ENCODE measurements around the gene MYO19.
"Not testable (repeated sequence)": the region's sequence is repeated elsewhere in the genome, so short reads cannot be mapped to it uniquely, and the experiment has no call there.

The MYO19 gene

GRCh38 chr17:36469733-36470132 is 64.9 kb downstream of the MYO19 start:
- Histone ChIP-seq H3K9me3 (ENCODE audit: control insufficient read depth in 1 of 2, low read length in 2 of 2) (no peaks in the 10 kb centered on the region), H3K9ac (ENCODE audit: low read depth in 1 of 2, low read length in 2 of 2) (no peak overlapping the region), H3K36me3 (ENCODE audit: control insufficient read depth in 1 of 2, insufficient read depth in 2 of 2, low read length in 2 of 2) (no peaks in the 10 kb centered on the region), H3K4me3 (ENCODE audit: low read depth in 1 of 2, low read length in 2 of 2) (no peak overlapping the region), H3K4me1 (ENCODE audit: control insufficient read depth in 1 of 2, insufficient read depth in 2 of 2, low read length in 2 of 2) (no peaks in the 10 kb centered on the region), H3K27me3 (ENCODE audit: control insufficient read depth in 1 of 2, insufficient read depth in 2 of 2, low read length in 2 of 2) (peaks cover 3 to 16% of the 10 kb centered on the region in 2 donors), H3K27ac (ENCODE audit: low read depth, low read length) (no peak overlapping the region)

DNA sequence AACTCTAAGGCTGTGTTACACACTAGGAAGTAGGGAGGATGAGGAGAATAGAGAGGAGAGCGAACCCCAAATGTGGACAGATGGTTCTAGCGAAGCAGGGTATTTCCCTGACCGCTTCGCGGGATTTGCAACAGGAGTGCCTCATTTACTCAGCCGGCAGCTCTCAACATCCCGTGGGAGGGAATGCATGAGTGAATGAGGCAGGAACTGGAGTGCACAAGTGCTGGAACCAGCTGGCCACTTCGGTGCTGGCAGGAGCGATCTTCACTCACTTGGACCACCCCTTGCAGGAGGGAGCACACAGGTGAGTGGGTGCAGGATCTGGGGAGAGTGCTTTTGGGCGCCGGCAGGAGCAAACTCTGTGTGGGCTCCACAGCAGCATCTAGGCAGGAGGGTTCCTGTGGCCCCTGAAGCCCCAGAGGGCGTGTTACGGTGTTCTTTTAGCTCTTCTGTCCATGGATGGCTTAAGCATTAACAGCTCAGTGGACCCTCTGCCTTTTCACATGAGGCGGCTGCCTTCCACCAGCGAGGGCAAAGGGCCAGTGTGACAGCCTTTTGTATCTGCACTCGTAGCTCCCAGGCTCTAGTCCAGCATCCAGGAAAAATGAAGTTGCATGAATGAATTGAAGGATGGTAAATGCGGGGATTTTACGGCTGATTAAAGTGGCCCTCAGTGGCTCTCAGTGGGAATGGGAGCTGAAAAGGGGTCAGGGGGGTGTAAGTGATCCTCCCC is 65.6 kb downstream of the MYO19 start:
- Histone ChIP-seq H3K9me3 (ENCODE audit: control insufficient read depth in 1 of 2, low read length in 2 of 2) (no peaks in the 10 kb centered on the region), H3K4me3 (ENCODE audit: low read depth in 1 of 2, low read length in 2 of 2) (no peak overlapping the region), H3K27ac (ENCODE audit: low read depth, low read length) (no peak overlapping the region), H3K27me3 (ENCODE audit: control insufficient read depth in 1 of 2, insufficient read depth in 2 of 2, low read length in 2 of 2) (peaks cover 3 to 21% of the 10 kb centered on the region in 2 donors), H3K36me3 (ENCODE audit: control insufficient read depth in 1 of 2, insufficient read depth in 2 of 2, low read length in 2 of 2) (no peaks in the 10 kb centered on the region), H3K4me1 (ENCODE audit: control insufficient read depth in 1 of 2, insufficient read depth in 2 of 2, low read length in 2 of 2) (no peaks in the 10 kb centered on the region), H3K9ac (ENCODE audit: low read depth in 1 of 2, low read length in 2 of 2) (no peak overlapping the region)

DNA sequence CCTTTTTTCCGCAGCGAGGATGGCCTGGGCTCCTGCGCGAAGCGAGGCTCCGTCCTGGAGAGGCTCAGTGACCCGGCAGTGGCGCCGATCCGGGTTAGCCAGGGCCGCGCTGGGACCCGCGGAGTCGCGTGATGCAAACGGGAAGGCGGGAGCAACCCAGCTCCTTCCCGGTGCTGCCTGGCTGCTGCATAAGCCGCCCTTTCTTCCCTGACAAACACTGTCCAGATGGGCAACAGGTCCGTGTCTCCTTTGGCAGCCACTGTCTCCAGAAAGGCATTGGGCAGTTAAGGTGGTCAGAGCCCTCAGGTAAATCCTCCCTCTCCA is 69.9 kb downstream of the MYO19 start:
- Histone ChIP-seq H3K27ac (ENCODE audit: low read depth, low read length) (no peak overlapping the region), H3K4me3 (ENCODE audit: low read depth in 1 of 2, low read length in 2 of 2) (no peak overlapping the region), H3K36me3 (ENCODE audit: control insufficient read depth in 1 of 2, insufficient read depth in 2 of 2, low read length in 2 of 2) (no peaks in the 10 kb centered on the region), H3K9me3 (ENCODE audit: control insufficient read depth in 1 of 2, low read length in 2 of 2) (no peaks in the 10 kb centered on the region), H3K27me3 (ENCODE audit: control insufficient read depth in 1 of 2, insufficient read depth in 2 of 2, low read length in 2 of 2) (peaks cover 3 to 27% of the 10 kb centered on the region in 2 donors), H3K4me1 (ENCODE audit: control insufficient read depth in 1 of 2, insufficient read depth in 2 of 2, low read length in 2 of 2) (no peaks in the 10 kb centered on the region), H3K9ac (ENCODE audit: low read depth in 1 of 2, low read length in 2 of 2) (no peak overlapping the region)

GRCh38 chr17:36463916-36464764 is 70.5 kb downstream of the MYO19 start:
- Histone ChIP-seq H3K36me3 (ENCODE audit: control insufficient read depth in 1 of 2, insufficient read depth in 2 of 2, low read length in 2 of 2) (no peaks in the 10 kb centered on the region), H3K9ac (ENCODE audit: low read depth in 1 of 2, low read length in 2 of 2) (no peak overlapping the region), H3K4me3 (ENCODE audit: low read depth in 1 of 2, low read length in 2 of 2) (no peak overlapping the region), H3K27ac (ENCODE audit: low read depth, low read length) (no peak overlapping the region), H3K27me3 (ENCODE audit: control insufficient read depth in 1 of 2, insufficient read depth in 2 of 2, low read length in 2 of 2) (peaks cover 3 to 26% of the 10 kb centered on the region in 2 donors), H3K9me3 (ENCODE audit: control insufficient read depth in 1 of 2, low read length in 2 of 2) (no peaks in the 10 kb centered on the region), H3K4me1 (ENCODE audit: control insufficient read depth in 1 of 2, insufficient read depth in 2 of 2, low read length in 2 of 2) (no peaks in the 10 kb centered on the region)

DNA sequence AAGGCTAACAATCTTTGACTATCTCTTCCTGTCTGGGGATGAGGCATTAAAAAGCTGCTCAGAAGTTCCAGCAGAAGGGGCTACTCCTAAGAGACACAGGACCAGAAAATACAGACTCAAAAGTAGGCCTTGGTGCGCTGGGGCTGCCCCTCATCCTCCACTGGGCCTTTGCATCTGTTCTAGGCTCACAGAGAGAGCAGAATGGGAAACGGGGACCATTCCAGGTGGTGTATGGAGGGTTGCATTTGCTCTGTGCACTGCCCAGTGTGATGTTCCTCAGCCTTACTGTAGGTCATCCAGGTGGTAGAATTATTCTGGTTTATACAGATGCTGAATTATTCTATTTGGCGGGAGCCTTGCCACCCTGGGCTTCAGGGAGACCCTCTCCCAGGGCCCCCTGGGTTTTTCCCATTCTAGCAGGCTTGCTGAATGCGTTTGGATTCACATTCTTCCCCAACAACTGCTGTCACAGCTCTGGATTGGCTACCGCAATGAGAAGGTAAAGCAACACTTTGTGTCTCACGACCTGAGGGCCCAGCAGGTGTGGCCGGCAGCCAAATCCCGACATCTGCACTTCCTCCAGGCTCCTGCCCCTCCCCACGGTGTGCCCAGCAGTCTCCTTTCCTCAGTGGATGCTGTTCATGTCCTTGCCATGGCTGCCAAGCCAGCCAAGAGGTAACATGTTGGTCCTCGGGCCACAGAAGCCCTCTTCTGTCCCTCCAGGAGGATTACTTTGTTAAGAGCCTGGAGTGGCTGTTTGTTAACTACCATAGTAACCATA is 73.1 kb downstream of the MYO19 start:
- H3K4me1 ChIP-seq (ENCODE audit: control insufficient read depth in 1 of 2, insufficient read depth in 2 of 2, low read length in 2 of 2): no peaks in the 10 kb centered on the region
- H3K4me3 ChIP-seq (ENCODE audit: low read depth in 1 of 2, low read length in 2 of 2): no peak overlapping the region
- no peaks in the 10 kb centered on the region for H3K9me3 ChIP-seq (ENCODE audit: control insufficient read depth in 1 of 2, low read length in 2 of 2)
- peaks cover 3 to 20% of the 10 kb centered on the region in 2 donors for H3K27me3 ChIP-seq (ENCODE audit: control insufficient read depth in 1 of 2, insufficient read depth in 2 of 2, low read length in 2 of 2)
- no peaks in the 10 kb centered on the region for H3K36me3 ChIP-seq (ENCODE audit: control insufficient read depth in 1 of 2, insufficient read depth in 2 of 2, low read length in 2 of 2)
- no peak overlapping the region for H3K27ac ChIP-seq (ENCODE audit: low read depth, low read length)
- no peak overlapping the region for H3K9ac ChIP-seq (ENCODE audit: low read depth in 1 of 2, low read length in 2 of 2)

DNA sequence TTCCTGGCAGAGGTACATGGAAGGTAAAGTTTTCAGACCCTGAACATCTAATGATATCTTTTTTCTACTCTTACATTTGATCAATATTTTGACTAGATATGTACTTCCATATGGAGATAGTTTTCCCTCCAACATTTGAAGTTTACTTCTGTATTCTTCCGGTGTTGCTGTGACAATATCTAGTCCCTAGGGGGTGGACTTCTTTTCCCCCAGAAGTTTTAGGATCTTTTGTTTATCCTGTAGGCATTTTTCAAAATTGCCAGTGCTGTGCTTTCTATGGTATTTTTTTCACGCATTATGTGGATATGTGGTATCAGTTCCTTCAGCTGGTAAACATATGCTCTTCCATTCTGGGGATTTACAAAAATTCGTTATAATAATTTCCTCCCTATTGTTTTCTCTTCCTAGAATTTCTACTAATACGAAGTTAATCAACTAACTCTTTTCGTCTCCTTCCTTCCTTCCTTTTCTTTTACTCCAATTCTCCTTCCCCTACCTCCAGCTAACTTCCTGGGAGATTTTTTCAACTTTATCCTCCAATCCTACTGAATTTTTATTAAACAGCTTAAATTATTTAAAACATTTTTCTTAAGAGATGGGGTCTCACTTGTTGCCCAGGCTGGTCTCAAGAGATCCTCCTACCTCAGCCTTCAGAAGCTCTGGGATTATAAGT is 74.3 kb downstream of the MYO19 start:
- peaks cover 3 to 18% of the 10 kb centered on the region in 2 donors for H3K27me3 ChIP-seq (ENCODE audit: control insufficient read depth in 1 of 2, insufficient read depth in 2 of 2, low read length in 2 of 2)
- no peaks in the 10 kb centered on the region for H3K4me1 ChIP-seq (ENCODE audit: control insufficient read depth in 1 of 2, insufficient read depth in 2 of 2, low read length in 2 of 2)
- H3K36me3 ChIP-seq (ENCODE audit: control insufficient read depth in 1 of 2, insufficient read depth in 2 of 2, low read length in 2 of 2): no peaks in the 10 kb centered on the region
- H3K27ac ChIP-seq (ENCODE audit: low read depth, low read length): no peak overlapping the region
- no peak overlapping the region for H3K4me3 ChIP-seq (ENCODE audit: low read depth in 1 of 2, low read length in 2 of 2)
- no peak overlapping the region for H3K9ac ChIP-seq (ENCODE audit: low read depth in 1 of 2, low read length in 2 of 2)
- H3K9me3 ChIP-seq (ENCODE audit: control insufficient read depth in 1 of 2, low read length in 2 of 2): no peaks in the 10 kb centered on the region

GRCh38 chr17:36459601-36460000 is 75.1 kb downstream of the MYO19 start:
- H3K9ac ChIP-seq (ENCODE audit: low read depth in 1 of 2, low read length in 2 of 2): no peak overlapping the region
- H3K27me3 ChIP-seq (ENCODE audit: control insufficient read depth in 1 of 2, insufficient read depth in 2 of 2, low read length in 2 of 2): peaks cover 0 to 10% of the 10 kb centered on the region in 2 donors
- no peaks in the 10 kb centered on the region for H3K36me3 ChIP-seq (ENCODE audit: control insufficient read depth in 1 of 2, insufficient read depth in 2 of 2, low read length in 2 of 2)
- no peaks in the 10 kb centered on the region for H3K4me1 ChIP-seq (ENCODE audit: control insufficient read depth in 1 of 2, insufficient read depth in 2 of 2, low read length in 2 of 2)
- no peaks in the 10 kb centered on the region for H3K9me3 ChIP-seq (ENCODE audit: control insufficient read depth in 1 of 2, low read length in 2 of 2)
- H3K27ac ChIP-seq (ENCODE audit: low read depth, low read length): no peak overlapping the region
- no peak overlapping the region for H3K4me3 ChIP-seq (ENCODE audit: low read depth in 1 of 2, low read length in 2 of 2)

- H3K4me1 ChIP-seq (ENCODE audit: control insufficient read depth in 1 of 2, insufficient read depth in 2 of 2, low read length in 2 of 2): no peaks in the 10 kb centered on the region
- no peaks in the 10 kb centered on the region for H3K9me3 ChIP-seq (ENCODE audit: control insufficient read depth in 1 of 2, low read length in 2 of 2)
- no peaks in the 10 kb centered on the region for H3K36me3 ChIP-seq (ENCODE audit: control insufficient read depth in 1 of 2, insufficient read depth in 2 of 2, low read length in 2 of 2)
- peaks cover 0 to 5% of the 10 kb centered on the region in 2 donors for H3K27me3 ChIP-seq (ENCODE audit: control insufficient read depth in 1 of 2, insufficient read depth in 2 of 2, low read length in 2 of 2)
- H3K9ac ChIP-seq (ENCODE audit: low read depth in 1 of 2, low read length in 2 of 2): no peak overlapping the region
- no peak overlapping the region for H3K27ac ChIP-seq (ENCODE audit: low read depth, low read length)
- H3K4me3 ChIP-seq (ENCODE audit: low read depth in 1 of 2, low read length in 2 of 2): no peak overlapping the region
Measured at GRCh38 chr17:36459045-36459444, 75.6 kb downstream of the MYO19 start.

DNA sequence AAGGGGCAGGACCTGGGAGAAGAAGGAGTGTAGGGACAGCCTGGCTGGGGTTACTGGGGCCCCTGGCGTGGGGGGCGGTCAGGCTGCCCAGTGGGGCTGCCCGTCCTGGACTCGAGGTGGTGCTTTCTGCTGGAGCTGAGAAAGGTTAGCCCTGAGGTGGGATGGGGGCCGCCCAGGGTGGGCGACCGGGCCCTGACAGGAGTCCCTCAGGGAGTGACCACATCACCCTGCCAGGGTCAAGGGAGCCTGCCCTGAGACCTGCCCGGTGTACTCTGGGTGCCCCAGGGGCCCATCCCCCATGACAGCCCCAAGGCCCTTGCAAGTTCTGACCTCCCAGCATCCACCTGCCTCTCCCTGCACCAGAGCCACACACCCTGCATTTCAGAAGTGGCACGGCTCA is 77.0 kb downstream of the MYO19 start:
- H3K9me3 ChIP-seq (ENCODE audit: control insufficient read depth in 1 of 2, low read length in 2 of 2); H3K4me1 ChIP-seq (ENCODE audit: control insufficient read depth in 1 of 2, insufficient read depth in 2 of 2, low read length in 2 of 2); H3K4me3 ChIP-seq (ENCODE audit: low read depth in 1 of 2, low read length in 2 of 2); H3K9ac ChIP-seq (ENCODE audit: low read depth in 1 of 2, low read length in 2 of 2); H3K27ac ChIP-seq (ENCODE audit: low read depth, low read length); H3K27me3 ChIP-seq (ENCODE audit: control insufficient read depth in 1 of 2, insufficient read depth in 2 of 2, low read length in 2 of 2); H3K36me3 ChIP-seq (ENCODE audit: control insufficient read depth in 1 of 2, insufficient read depth in 2 of 2, low read length in 2 of 2): not testable (repeated sequence)
